ENCODE results near the gene SLC38A8. TPM values are rescaled to one million over a fixed set of nuclear protein-coding genes. Genes with fewer than 3 reads are reported as not detected.

SLC38A8 gene
- total RNA-seq, 2 donors from 2014 or later = not detected

DNA sequence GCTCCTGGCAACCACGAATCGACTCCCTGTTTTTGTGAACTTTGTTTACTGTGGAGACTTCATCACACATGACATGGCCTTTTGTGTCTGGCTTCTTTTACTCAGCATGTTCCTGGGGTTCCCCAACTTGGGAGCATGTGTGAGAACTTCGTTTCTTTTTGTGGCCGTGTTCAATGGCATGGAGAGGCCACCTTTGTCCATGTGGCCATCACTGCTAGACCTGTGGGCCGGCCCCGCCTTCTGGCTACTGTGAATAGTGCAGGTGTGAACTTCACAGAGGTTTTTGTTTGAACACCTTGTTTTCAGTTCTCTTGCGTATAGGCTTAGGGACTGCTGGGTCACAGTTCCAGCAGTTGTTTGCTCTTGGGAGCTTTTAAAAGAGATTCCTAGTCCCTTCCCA, 5.7 kb upstream of the SLC38A8 start:
- WGBS, 2 experiments (ENCODE audit: insufficient coverage in 1 of 2, insufficient read length in 1 of 2) = 63 to 75% methylated on average over 5 to 7 of the region's 7 CpGs
- H3K27ac ChIP-seq (ENCODE audit: low read depth, low read length) = peak overlapping the region; percentile 2
- peaks cover 17% of the 10 kb centered on the region for H3K4me1 ChIP-seq (ENCODE audit: control insufficient read depth, insufficient read depth, low read length)
- Mint-ChIP-seq H3K9me3 (no peaks in the 10 kb centered on the region), H3K4me3 (no peak overlapping the region), H3K27me3 (ENCODE audit: insufficient read depth) (peaks cover 14% of the 10 kb centered on the region), H3K4me1 (peaks cover 32% of the 10 kb centered on the region), H3K36me3 (ENCODE audit: low read depth) (peaks cover 21% of the 10 kb centered on the region), H3K27ac (peak overlapping the region; percentile 52)
- no peak overlapping the region for H3K9ac ChIP-seq (ENCODE audit: extremely low read depth, low read length, poor library complexity, severe bottlenecking)
- peak; percentile 90 for DNase-seq
- peaks cover under 1% of the 10 kb centered on the region for H3K27me3 ChIP-seq (ENCODE audit: control insufficient read depth, insufficient read depth, low read length, poor library complexity, severe bottlenecking)
- H3K36me3 ChIP-seq (ENCODE audit: control insufficient read depth, insufficient read depth, low read length) = peaks cover 9% of the 10 kb centered on the region
- no peaks in the 10 kb centered on the region for H3K9me3 ChIP-seq (ENCODE audit: control insufficient read depth, low read length)
- TF ChIP-seq, protein P1, sequence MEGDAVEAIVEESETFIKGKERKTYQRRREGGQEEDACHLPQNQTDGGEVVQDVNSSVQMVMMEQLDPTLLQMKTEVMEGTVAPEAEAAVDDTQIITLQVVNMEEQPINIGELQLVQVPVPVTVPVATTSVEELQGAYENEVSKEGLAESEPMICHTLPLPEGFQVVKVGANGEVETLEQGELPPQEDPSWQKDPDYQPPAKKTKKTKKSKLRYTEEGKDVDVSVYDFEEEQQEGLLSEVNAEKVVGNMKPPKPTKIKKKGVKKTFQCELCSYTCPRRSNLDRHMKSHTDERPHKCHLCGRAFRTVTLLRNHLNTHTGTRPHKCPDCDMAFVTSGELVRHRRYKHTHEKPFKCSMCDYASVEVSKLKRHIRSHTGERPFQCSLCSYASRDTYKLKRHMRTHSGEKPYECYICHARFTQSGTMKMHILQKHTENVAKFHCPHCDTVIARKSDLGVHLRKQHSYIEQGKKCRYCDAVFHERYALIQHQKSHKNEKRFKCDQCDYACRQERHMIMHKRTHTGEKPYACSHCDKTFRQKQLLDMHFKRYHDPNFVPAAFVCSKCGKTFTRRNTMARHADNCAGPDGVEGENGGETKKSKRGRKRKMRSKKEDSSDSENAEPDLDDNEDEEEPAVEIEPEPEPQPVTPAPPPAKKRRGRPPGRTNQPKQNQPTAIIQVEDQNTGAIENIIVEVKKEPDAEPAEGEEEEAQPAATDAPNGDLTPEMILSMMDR (conservative IDR thresholded peaks at IDR 0.05) = peak; percentile 75
- no peak overlapping the region for H3K4me3 ChIP-seq (ENCODE audit: low read length)

DNA sequence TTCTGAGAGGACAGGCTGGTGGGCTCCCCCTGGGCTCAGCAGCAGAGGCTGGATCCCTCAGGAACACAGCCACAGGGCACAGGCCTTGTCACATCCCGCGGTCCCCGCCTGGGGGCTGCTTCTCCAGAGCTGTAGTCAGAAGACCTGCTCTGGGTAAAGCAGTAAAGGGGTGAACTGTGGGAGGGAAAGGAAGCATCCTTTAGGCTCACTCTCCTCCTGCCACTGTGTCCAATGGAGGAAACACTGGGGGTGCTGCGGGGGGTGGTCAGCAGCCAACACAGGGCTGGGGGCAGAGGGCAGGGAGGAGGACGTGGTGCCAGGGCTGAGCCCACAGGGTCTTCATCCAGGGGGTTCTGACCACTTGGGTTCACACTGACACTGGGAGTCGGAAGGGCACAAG, 5.0 kb upstream of the SLC38A8 start:
- H3K9me3 Mint-ChIP-seq = no peaks in the 10 kb centered on the region
- Histone ChIP-seq H3K9ac (ENCODE audit: extremely low read depth, low read length, poor library complexity, severe bottlenecking) (no peak overlapping the region), H3K27me3 (ENCODE audit: control insufficient read depth, insufficient read depth, low read length, poor library complexity, severe bottlenecking) (peaks cover 7% of the 10 kb centered on the region), H3K4me1 (ENCODE audit: control insufficient read depth, insufficient read depth, low read length) (peaks cover 22% of the 10 kb centered on the region), H3K4me3 (ENCODE audit: low read length) (no peak overlapping the region), H3K9me3 (ENCODE audit: control insufficient read depth, low read length) (no peaks in the 10 kb centered on the region), H3K27ac (ENCODE audit: low read depth, low read length) (no peak overlapping the region), H3K36me3 (ENCODE audit: control insufficient read depth, insufficient read depth, low read length) (peaks cover 5% of the 10 kb centered on the region)
- DNase-seq = no peak
- H3K36me3 Mint-ChIP-seq (ENCODE audit: low read depth) = peaks cover 14% of the 10 kb centered on the region
- TF ChIP-seq, protein P1 (conservative IDR thresholded peaks at IDR 0.05) = no peak
- no peak overlapping the region for H3K4me3 Mint-ChIP-seq
- 88% methylated on average over 6 of the region's 6 CpGs; no CpG with 5 or more reads in 1 of the 2 experiments for WGBS, 2 experiments (ENCODE audit: insufficient coverage in 1 of 2, insufficient read length in 1 of 2)
- H3K27me3 Mint-ChIP-seq (ENCODE audit: insufficient read depth) = peaks cover 19% of the 10 kb centered on the region
- H3K4me1 Mint-ChIP-seq = peaks cover 37% of the 10 kb centered on the region
- H3K27ac Mint-ChIP-seq = no peak overlapping the region

DNA sequence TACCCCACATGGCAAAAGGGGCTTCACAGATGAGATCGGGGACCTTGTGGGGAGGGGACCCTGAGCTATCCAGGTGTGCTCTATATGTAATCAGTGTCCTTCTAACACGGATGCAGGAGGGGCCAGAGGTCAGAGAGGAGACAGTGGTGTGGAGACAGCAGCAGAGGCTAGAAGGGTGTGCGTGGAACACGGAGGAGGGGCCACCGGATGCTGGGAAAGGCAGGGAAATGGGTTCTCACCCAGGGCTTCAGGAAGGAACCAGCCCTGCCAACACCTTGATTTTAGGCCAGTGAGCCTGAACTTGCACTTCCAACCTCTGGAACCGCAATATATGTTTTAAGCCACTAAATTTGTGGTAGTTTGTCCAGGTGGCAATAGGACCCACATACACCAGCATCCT, 4.6 kb upstream of the SLC38A8 start:
- H3K9me3 Mint-ChIP-seq = no peaks in the 10 kb centered on the region
- no peak overlapping the region for H3K27ac Mint-ChIP-seq

More for the DNA sequence above, 4.6 kb upstream of the SLC38A8 start:
- H3K4me1 ChIP-seq (ENCODE audit: control insufficient read depth, insufficient read depth, low read length) = peaks cover 23% of the 10 kb centered on the region
- TF ChIP-seq, protein P1 (conservative IDR thresholded peaks at IDR 0.05) = no peak
- WGBS, 2 experiments (ENCODE audit: insufficient coverage in 1 of 2, insufficient read length in 1 of 2) = 93 to 100% methylated on average over 6 of the region's 6 CpGs
- H3K36me3 ChIP-seq (ENCODE audit: control insufficient read depth, insufficient read depth, low read length) = peaks cover under 1% of the 10 kb centered on the region
- H3K27me3 ChIP-seq (ENCODE audit: control insufficient read depth, insufficient read depth, low read length, poor library complexity, severe bottlenecking) = peaks cover 11% of the 10 kb centered on the region
- H3K27ac ChIP-seq (ENCODE audit: low read depth, low read length) = no peak overlapping the region
- DNase-seq = no peak
- H3K4me3 ChIP-seq (ENCODE audit: low read length) = no peak overlapping the region
- peaks cover 40% of the 10 kb centered on the region for H3K4me1 Mint-ChIP-seq
- no peaks in the 10 kb centered on the region for H3K9me3 ChIP-seq (ENCODE audit: control insufficient read depth, low read length)
- H3K4me3 Mint-ChIP-seq = no peak overlapping the region
- H3K36me3 Mint-ChIP-seq (ENCODE audit: low read depth) = peaks cover 10% of the 10 kb centered on the region
- H3K9ac ChIP-seq (ENCODE audit: extremely low read depth, low read length, poor library complexity, severe bottlenecking) = no peak overlapping the region
- peaks cover 24% of the 10 kb centered on the region for H3K27me3 Mint-ChIP-seq (ENCODE audit: insufficient read depth)
